ENCODE measurements around the gene TGFA. TPM values are rescaled to one million over a fixed set of nuclear protein-coding genes. Genes with fewer than 3 reads are reported as not detected.

Gene TGFA
- total RNA-seq, 1 experiment from 2014 or later = 27.7 TPM

DNA sequence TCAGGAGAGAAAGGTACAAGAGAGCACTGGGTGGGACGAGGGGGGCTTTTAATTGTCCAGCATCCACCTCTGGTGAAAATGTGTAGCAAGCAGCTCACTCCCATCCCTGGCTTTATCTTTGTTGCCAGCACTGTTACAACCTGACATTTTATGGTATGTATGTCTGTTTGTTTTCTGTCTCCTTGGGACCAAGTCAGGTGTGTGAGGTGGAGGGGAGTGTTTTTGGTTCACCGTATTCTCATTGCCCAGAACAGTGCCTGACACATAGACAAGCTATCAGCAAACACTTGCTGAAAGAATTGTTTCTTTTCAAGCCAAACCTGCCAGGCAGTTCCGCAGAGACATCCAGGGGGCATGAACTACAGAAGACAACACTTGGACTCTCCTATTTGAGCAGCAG is 24.7 kb downstream of the TGFA start:
- H3K27ac ChIP-seq = no peak overlapping the region
- no TSS peak for BruUV-seq (replicated peaks)
- H3F3A ChIP-seq (ENCODE audit: insufficient read depth, low read depth) = peaks cover 35% of the 10 kb centered on the region
- DNase-seq = no peak
- no peak for TF ChIP-seq EZH2 (IDR thresholded peaks at IDR 0.05; ENCODE audit: low read depth)
- TF ChIP-seq, protein P1, sequence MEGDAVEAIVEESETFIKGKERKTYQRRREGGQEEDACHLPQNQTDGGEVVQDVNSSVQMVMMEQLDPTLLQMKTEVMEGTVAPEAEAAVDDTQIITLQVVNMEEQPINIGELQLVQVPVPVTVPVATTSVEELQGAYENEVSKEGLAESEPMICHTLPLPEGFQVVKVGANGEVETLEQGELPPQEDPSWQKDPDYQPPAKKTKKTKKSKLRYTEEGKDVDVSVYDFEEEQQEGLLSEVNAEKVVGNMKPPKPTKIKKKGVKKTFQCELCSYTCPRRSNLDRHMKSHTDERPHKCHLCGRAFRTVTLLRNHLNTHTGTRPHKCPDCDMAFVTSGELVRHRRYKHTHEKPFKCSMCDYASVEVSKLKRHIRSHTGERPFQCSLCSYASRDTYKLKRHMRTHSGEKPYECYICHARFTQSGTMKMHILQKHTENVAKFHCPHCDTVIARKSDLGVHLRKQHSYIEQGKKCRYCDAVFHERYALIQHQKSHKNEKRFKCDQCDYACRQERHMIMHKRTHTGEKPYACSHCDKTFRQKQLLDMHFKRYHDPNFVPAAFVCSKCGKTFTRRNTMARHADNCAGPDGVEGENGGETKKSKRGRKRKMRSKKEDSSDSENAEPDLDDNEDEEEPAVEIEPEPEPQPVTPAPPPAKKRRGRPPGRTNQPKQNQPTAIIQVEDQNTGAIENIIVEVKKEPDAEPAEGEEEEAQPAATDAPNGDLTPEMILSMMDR (conservative IDR thresholded peaks at IDR 0.05) = no peak
- H3K9me3 ChIP-seq (ENCODE audit: insufficient read depth, low read depth) = no peaks in the 10 kb centered on the region
- ChIA-PET CTCF (interaction anchor here (1.1 kb wide), 1 partner anchor 15 kb away, joined by 5 read pairs; no protein-coding TSS in a partner anchor), POLR2A (ENCODE audit: unreplicated experiment) (interaction anchor here (0.6 kb wide), 1 partner anchor 24 kb away, joined by 4 read pairs; no protein-coding TSS in a partner anchor)
- 0 out of 2 replicates have a peak, but pooled peaks cover 4% of the 10 kb centered on the region for H3K9me2 ChIP-seq (ENCODE audit: insufficient read depth)
- no peak overlapping the region for H3K4me2 ChIP-seq
- peaks cover 84% of the 10 kb centered on the region for H3K79me2 ChIP-seq (ENCODE audit: low read depth)
- H4K20me1 ChIP-seq (ENCODE audit: insufficient read depth) = no peaks in the 10 kb centered on the region
- intact Hi-C loops (cut with micrococcal nuclease; ENCODE audit: unreplicated experiment) = loop anchor here (10.0 kb wide), 1 partner anchor 144 kb away; no protein-coding TSS in a partner anchor
- H3K36me3 ChIP-seq (ENCODE audit: low read depth) = peaks cover 4% of the 10 kb centered on the region; the same call in 1 of the 2 replicates
- no peak overlapping the region for H3K4me3 ChIP-seq
- H3K27me3 ChIP-seq (ENCODE audit: insufficient read depth, low read depth) = no peaks in the 10 kb centered on the region
- H3K4me1 ChIP-seq (replicated peaks; ENCODE audit: insufficient read depth) = peaks cover 70% of the 10 kb centered on the region
- no peak overlapping the region for H2AFZ ChIP-seq

DNA sequence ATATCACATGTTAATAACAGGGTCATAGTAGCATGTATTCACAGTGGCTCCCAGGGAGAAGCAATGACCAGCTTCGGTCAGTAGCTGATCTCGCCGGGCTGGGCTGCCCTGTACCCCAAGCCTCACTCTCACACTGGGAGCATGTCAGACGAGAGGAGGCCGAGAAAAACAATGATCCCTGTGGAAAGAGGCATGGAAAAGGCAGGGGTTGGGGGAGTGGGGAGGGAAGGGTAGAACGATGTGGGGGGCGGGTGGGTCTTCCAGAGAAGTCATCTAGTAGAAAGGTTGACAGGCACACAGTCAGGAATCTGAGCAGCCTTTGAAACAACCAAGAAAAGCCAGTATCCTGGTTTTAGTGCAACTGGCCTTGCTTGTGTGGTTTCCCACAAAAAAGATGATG is 25.4 kb downstream of the TGFA start:
- no TSS peak for BruUV-seq (replicated peaks)
- intact Hi-C loops (cut with micrococcal nuclease; ENCODE audit: unreplicated experiment) = loop anchor here (10.0 kb wide), 1 partner anchor 143 kb away; no protein-coding TSS in a partner anchor
- H3K27ac ChIP-seq = no peak overlapping the region
- no peak for TF ChIP-seq EZH2 (IDR thresholded peaks at IDR 0.05; ENCODE audit: low read depth)
- TF ChIP-seq, protein P1 (conservative IDR thresholded peaks at IDR 0.05) = no peak
- no peak overlapping the region for H3K4me2 ChIP-seq
- H3F3A ChIP-seq (ENCODE audit: insufficient read depth, low read depth) = peaks cover 42% of the 10 kb centered on the region
- ChIA-PET POLR2A (ENCODE audit: unreplicated experiment) (no interaction called here), CTCF (interaction anchor here (1.1 kb wide), 1 partner anchor 15 kb away, joined by 5 read pairs; no protein-coding TSS in a partner anchor)
- peaks cover 4% of the 10 kb centered on the region; the same call in 1 of the 2 replicates for H3K36me3 ChIP-seq (ENCODE audit: low read depth)
- peaks cover 82% of the 10 kb centered on the region for H3K79me2 ChIP-seq (ENCODE audit: low read depth)
- H3K4me3 ChIP-seq = no peak overlapping the region
- no peak overlapping the region for H2AFZ ChIP-seq
- no peaks in the 10 kb centered on the region for H3K27me3 ChIP-seq (ENCODE audit: insufficient read depth, low read depth)
- H3K9me2 ChIP-seq (ENCODE audit: insufficient read depth) = 0 out of 2 replicates have a peak, but pooled peaks cover 4% of the 10 kb centered on the region
- H3K4me1 ChIP-seq (replicated peaks; ENCODE audit: insufficient read depth) = peaks cover 70% of the 10 kb centered on the region
- no peaks in the 10 kb centered on the region for H3K9me3 ChIP-seq (ENCODE audit: insufficient read depth, low read depth)
- no peak for DNase-seq
- no peaks in the 10 kb centered on the region for H4K20me1 ChIP-seq (ENCODE audit: insufficient read depth)

DNA sequence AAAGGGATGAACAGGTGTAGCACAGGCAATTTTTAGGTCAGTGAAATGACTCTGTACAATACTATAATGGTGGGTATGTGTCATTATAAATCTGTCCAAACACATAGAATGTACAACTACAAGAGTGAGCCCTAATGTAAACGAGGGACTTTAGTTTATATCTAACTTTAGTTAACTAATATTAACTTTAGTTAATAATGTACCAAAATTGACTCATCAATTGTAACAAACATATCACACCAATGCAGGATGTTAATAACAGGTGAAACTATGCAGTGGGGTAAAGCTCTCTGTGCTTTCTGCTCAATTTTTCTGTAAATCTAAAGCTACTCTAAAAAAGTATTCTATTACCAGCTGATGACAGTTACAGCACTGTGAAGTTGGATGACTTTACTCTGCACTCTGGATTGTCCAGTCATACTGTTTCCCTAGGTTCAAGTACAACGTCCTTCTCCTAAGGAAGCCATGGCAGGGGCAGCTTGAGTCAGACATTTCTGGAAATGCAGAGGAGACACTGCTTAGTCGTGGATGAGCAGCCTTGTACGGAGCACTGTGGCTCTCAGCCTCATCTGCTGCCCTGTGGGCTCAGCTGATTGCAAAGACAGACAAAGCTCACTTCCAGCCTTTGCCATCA is 26.1 kb downstream of the TGFA start:
- TF ChIP-seq EZH2 (IDR thresholded peaks at IDR 0.05; ENCODE audit: low read depth) = no peak
- Histone ChIP-seq H3K4me2 (peak overlapping the region; percentile 82), H3K9me3 (ENCODE audit: insufficient read depth, low read depth) (no peaks in the 10 kb centered on the region), H3K27me3 (ENCODE audit: insufficient read depth, low read depth) (no peaks in the 10 kb centered on the region), H3K79me2 (ENCODE audit: low read depth) (peaks cover 82% of the 10 kb centered on the region), H4K20me1 (ENCODE audit: insufficient read depth) (no peaks in the 10 kb centered on the region), H3K9me2 (ENCODE audit: insufficient read depth) (0 out of 2 replicates have a peak, but pooled peaks cover 4% of the 10 kb centered on the region), H3K4me1 (replicated peaks; ENCODE audit: insufficient read depth) (peaks cover 72% of the 10 kb centered on the region), H2AFZ (no peak overlapping the region), H3K36me3 (ENCODE audit: low read depth) (peaks cover 4% of the 10 kb centered on the region; the same call in 1 of the 2 replicates), H3K27ac (peak overlapping the region; percentile 100), H3F3A (ENCODE audit: insufficient read depth, low read depth) (peaks cover 49% of the 10 kb centered on the region), H3K4me3 (no peak overlapping the region)
- CTCF ChIA-PET = no interaction called here
- DNase-seq = no peak
- BruUV-seq (replicated peaks) = no TSS peak
- POLR2A ChIA-PET (ENCODE audit: unreplicated experiment) = no interaction called here
- intact Hi-C loops (cut with micrococcal nuclease; ENCODE audit: unreplicated experiment) = loop anchor here (10.0 kb wide), 1 partner anchor 143 kb away; no protein-coding TSS in a partner anchor
